ENCODE measurements around the gene KBTBD4. TPM values are rescaled to one million over a fixed set of nuclear protein-coding genes. Genes with fewer than 3 reads are reported as not detected.

KBTBD4 gene
- total and polyA plus RNA-seq, 2 of the 13 experiments (the other 11 are each of a cell fraction or from before 2014, with no cell fraction given): 8.5 to 12.8 TPM

DNA sequence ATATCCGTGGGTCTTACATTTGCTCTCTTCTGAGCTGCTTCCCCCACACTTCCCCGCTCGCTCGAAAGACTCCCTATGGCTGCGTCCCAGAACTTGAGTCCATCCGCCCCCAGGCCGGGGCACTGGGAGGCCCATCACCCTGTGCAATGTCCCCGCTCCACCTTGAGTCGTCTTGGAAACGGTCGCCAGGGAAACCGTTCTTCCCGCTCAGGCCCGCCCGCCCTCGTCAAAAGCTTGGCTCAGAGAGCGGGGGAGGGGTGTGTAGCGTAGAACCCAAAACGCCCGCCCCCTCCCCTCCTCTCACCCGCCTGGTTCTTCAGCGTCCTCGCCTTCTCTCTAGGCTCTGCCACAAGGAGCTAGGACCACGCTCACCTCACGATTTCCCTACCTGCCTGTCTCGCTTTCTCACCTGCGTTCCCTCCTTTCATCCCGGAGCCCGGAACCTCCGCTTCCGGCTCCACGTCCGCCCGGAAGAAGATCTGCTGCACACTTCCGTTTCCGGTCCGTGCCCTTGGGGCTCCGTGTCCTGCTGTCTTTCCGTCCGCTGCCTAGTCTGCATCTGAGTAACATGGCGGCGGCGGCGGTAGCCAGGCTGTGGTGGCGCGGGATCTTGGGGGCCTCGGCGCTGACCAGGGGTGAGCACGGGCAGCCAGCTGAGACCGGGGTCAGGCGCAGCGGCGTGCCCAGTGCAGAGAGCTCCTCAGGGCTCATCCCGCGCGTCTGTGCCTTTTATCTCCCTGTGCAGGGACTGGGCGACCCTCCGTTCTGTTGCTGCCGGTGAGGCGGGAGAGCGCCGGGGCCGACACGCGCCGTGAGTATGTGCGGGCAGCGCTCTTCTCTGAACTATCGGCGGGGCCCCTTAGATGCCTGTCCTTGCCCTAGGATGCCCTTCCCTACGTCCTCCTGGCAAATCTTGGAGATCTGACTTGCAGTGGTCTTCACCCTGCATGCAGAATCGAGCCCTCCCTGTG is at the start of gene KBTBD4, which contains the start of gene NDUFS3 (continued):
- TF ChIP-seq, protein P1, sequence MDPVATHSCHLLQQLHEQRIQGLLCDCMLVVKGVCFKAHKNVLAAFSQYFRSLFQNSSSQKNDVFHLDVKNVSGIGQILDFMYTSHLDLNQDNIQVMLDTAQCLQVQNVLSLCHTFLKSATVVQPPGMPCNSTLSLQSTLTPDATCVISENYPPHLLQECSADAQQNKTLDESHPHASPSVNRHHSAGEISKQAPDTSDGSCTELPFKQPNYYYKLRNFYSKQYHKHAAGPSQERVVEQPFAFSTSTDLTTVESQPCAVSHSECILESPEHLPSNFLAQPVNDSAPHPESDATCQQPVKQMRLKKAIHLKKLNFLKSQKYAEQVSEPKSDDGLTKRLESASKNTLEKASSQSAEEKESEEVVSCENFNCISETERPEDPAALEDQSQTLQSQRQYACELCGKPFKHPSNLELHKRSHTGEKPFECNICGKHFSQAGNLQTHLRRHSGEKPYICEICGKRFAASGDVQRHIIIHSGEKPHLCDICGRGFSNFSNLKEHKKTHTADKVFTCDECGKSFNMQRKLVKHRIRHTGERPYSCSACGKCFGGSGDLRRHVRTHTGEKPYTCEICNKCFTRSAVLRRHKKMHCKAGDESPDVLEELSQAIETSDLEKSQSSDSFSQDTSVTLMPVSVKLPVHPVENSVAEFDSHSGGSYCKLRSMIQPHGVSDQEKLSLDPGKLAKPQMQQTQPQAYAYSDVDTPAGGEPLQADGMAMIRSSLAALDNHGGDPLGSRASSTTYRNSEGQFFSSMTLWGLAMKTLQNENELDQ (CRISPR knock-in tag; IDR thresholded peaks at IDR 0.05; ENCODE audit: borderline replicate concordance): peak; percentile 92; the same call in 1 of the 2 replicates
- peak; percentile 65; the same call in 1 of the 2 replicates for TF ChIP-seq ZNF138 (CRISPR knock-in tag; IDR thresholded peaks at IDR 0.05; ENCODE audit: low read depth)
- TF ChIP-seq SOX6 (IDR thresholded peaks at IDR 0.05): no peak
- TF ChIP-seq SOX6 (CRISPR knock-in tag; IDR thresholded peaks at IDR 0.05): peak; percentile 76
- TF ChIP-seq ISX (CRISPR knock-in tag; conservative IDR thresholded peaks at IDR 0.05): peak; percentile 75; the same call in 1 of the 2 replicates
- TF ChIP-seq, protein P2, sequence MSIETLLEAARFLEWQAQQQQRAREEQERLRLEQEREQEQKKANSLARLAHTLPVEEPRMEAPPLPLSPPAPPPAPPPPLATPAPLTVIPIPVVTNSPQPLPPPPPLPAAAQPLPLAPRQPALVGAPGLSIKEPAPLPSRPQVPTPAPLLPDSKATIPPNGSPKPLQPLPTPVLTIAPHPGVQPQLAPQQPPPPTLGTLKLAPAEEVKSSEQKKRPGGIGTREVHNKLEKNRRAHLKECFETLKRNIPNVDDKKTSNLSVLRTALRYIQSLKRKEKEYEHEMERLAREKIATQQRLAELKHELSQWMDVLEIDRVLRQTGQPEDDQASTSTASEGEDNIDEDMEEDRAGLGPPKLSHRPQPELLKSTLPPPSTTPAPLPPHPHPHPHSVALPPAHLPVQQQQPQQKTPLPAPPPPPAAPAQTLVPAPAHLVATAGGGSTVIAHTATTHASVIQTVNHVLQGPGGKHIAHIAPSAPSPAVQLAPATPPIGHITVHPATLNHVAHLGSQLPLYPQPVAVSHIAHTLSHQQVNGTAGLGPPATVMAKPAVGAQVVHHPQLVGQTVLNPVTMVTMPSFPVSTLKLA (IDR thresholded peaks at IDR 0.05): peak; percentile 49; the same call in 1 of the 2 replicates
- peak; percentile 87 for TF ChIP-seq ESRRA (CRISPR knock-in tag; IDR thresholded peaks at IDR 0.05; ENCODE audit: low read depth)
- TF ChIP-seq ZNF678 (CRISPR knock-in tag; IDR thresholded peaks at IDR 0.05): no peak
- TF ChIP-seq ZMAT5 (CRISPR knock-in tag; IDR thresholded peaks at IDR 0.05; ENCODE audit: borderline replicate concordance, low read depth): no peak
- peak; percentile 95 for TF ChIP-seq THAP8 (CRISPR knock-in tag; IDR thresholded peaks at IDR 0.05; ENCODE audit: borderline replicate concordance)
- TF ChIP-seq ZNF232 (CRISPR knock-in tag; IDR thresholded peaks at IDR 0.05; ENCODE audit: borderline replicate concordance): peak; percentile 36; the same call in 1 of the 2 replicates
- peak; percentile 78; the same call in 1 of the 2 replicates for TF ChIP-seq ZNF552 (CRISPR knock-in tag; IDR thresholded peaks at IDR 0.05; ENCODE audit: borderline replicate concordance)
- peak; percentile 71; the same call in 1 of the 2 replicates for TF ChIP-seq ZNF274 (CRISPR knock-in tag; IDR thresholded peaks at IDR 0.05)
- TF ChIP-seq, protein P3, sequence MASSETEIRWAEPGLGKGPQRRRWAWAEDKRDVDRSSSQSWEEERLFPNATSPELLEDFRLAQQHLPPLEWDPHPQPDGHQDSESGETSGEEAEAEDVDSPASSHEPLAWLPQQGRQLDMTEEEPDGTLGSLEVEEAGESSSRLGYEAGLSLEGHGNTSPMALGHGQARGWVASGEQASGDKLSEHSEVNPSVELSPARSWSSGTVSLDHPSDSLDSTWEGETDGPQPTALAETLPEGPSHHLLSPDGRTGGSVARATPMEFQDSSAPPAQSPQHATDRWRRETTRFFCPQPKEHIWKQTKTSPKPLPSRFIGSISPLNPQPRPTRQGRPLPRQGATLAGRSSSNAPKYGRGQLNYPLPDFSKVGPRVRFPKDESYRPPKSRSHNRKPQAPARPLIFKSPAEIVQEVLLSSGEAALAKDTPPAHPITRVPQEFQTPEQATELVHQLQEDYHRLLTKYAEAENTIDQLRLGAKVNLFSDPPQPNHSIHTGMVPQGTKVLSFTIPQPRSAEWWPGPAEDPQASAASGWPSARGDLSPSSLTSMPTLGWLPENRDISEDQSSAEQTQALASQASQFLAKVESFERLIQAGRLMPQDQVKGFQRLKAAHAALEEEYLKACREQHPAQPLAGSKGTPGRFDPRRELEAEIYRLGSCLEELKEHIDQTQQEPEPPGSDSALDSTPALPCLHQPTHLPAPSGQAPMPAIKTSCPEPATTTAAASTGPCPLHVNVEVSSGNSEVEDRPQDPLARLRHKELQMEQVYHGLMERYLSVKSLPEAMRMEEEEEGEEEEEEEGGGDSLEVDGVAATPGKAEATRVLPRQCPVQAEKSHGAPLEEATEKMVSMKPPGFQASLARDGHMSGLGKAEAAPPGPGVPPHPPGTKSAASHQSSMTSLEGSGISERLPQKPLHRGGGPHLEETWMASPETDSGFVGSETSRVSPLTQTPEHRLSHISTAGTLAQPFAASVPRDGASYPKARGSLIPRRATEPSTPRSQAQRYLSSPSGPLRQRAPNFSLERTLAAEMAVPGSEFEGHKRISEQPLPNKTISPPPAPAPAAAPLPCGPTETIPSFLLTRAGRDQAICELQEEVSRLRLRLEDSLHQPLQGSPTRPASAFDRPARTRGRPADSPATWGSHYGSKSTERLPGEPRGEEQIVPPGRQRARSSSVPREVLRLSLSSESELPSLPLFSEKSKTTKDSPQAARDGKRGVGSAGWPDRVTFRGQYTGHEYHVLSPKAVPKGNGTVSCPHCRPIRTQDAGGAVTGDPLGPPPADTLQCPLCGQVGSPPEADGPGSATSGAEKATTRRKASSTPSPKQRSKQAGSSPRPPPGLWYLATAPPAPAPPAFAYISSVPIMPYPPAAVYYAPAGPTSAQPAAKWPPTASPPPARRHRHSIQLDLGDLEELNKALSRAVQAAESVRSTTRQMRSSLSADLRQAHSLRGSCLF (CRISPR knock-in tag; IDR thresholded peaks at IDR 0.05; ENCODE audit: borderline replicate concordance): no peak
